ENCODE data around the gene TTC12. TPM values are rescaled to one million over a fixed set of nuclear protein-coding genes. Genes with fewer than 3 reads are reported as not detected.

TTC12 gene
- total RNA-seq, 1 experiment from 2014 or later, result 30.5 TPM

- H3K36me3 Mint-ChIP-seq (ENCODE audit: insufficient read depth, unreplicated experiment), result peaks cover 3% of the 10 kb centered on the region
- no peak overlapping the region for H3K27ac Mint-ChIP-seq (ENCODE audit: low read depth, unreplicated experiment)
- ChIA-PET POLR2A (no interaction called here), CTCF (no interaction called here)
- H3K4me3 Mint-ChIP-seq (ENCODE audit: unreplicated experiment), result no peak overlapping the region
- H3K4me1 Mint-ChIP-seq (ENCODE audit: insufficient read depth, unreplicated experiment), result no peaks in the 10 kb centered on the region
- BruUV-seq (replicated peaks), result no TSS peak
- TF ChIP-seq CTCF (IDR thresholded peaks at IDR 0.05; ENCODE audit: unreplicated experiment), result no peak
- no peaks in the 10 kb centered on the region for H3K27me3 Mint-ChIP-seq (ENCODE audit: insufficient read depth, unreplicated experiment)
- DNase-seq (ENCODE audit: unreplicated experiment), result no peak
- H3K9me3 Mint-ChIP-seq (ENCODE audit: unreplicated experiment), result no peaks in the 10 kb centered on the region
- intact Hi-C loops (cut with micrococcal nuclease), result no loop called here
These were observed 101.0 kb downstream of the TTC12 start for GRCh38 chr11:113415343-113415742.

Other genes starting within 250 kb of the TTC12 start
- 0.47 and 1.3 TPM in 2 replicates for gene ANKK1, start 73.2 kb downstream of the TTC12 start, total RNA-seq (2022)
- 0.28 and 0.96 TPM in 2 replicates for gene DRD2, start 160.8 kb downstream of the TTC12 start, total RNA-seq (2022)